Kidney (tissue), 14 donors: ENCODE measurements around the gene CHD9NB. TPM values are rescaled to one million over a fixed set of nuclear protein-coding genes. Genes with fewer than 3 reads are reported as not detected.
"Not testable (repeated sequence)": the region's sequence is repeated elsewhere in the genome, so short reads cannot be mapped to it uniquely, and the experiment has no call there.

Experiments used
- DNase-seq, 5 donors: peaks; one replicate each; pipeline ENCODE4 v3.0.0-alpha.2; 2013 to 2020
- FAIRE-seq: peaks from 2 replicates; lab custom pipeline; 2012; peaks lifted over from hg19 to GRCh38; lab: Jason Lieb, UNC
- H3K27ac ChIP-seq, 2 donors: one replicate each; pipeline ENCODE4 v1.7.0; 2013; ENCODE audit warnings: low read depth in 2 of 2, low read length in 2 of 2, inconsistent platforms in 1 of 2
- H3K27me3 ChIP-seq: one replicate; pipeline ENCODE4 v1.7.1; 2013; ENCODE audit warnings: low read length, inconsistent platforms; ENCODE audit not compliant: control insufficient read depth, insufficient read depth
- H3K36me3 ChIP-seq, 3 donors: one replicate each; pipeline versions ENCODE4 v1.7.0 to v1.7.1; 2013; ENCODE audit warnings: low read length in 3 of 3, control low read depth in 1 of 3, inconsistent platforms in 1 of 3; ENCODE audit not compliant: insufficient read depth in 3 of 3, control insufficient read depth in 2 of 3
- H3K4me1 ChIP-seq, 3 donors: one replicate each; pipeline versions ENCODE4 v1.7.0 to v1.7.1; 2013; ENCODE audit warnings: low read length in 3 of 3, inconsistent platforms in 1 of 3, low read depth in 1 of 3; ENCODE audit not compliant: control insufficient read depth in 2 of 3, insufficient read depth in 2 of 3
- H3K4me3 ChIP-seq, 3 donors: one replicate each; pipeline versions ENCODE4 v1.7.0 to v1.8.1; 2013; ENCODE audit warnings: low read length in 3 of 3, control low read depth in 1 of 3, inconsistent platforms in 1 of 3
- H3K9ac ChIP-seq, 3 donors: one replicate each; pipeline versions ENCODE4 v1.7.0 to v1.7.1; 2013; ENCODE audit warnings: low read length in 3 of 3, control low read depth in 1 of 3, inconsistent platforms in 1 of 3
- H3K9me3 ChIP-seq, 3 donors: one replicate each; pipeline versions ENCODE4 v1.7.0 to v1.7.1; 2013; ENCODE audit warnings: low read length in 3 of 3, control low read depth in 1 of 3, inconsistent platforms in 1 of 3; ENCODE audit not compliant: control insufficient read depth in 2 of 3, insufficient read depth in 1 of 3
- intact Hi-C: fragments of 100-400 bp; cut with DNase I; formaldehyde crosslinking; loops from one replicate; pipeline ENCODE4 v1.11.1; 2022
- polyA plus RNA-seq: library from polyadenylated mRNA; stranded (reverse); fragments of 350-450 nt; fragmentation: Illumina TruSeq; extraction: RNeasy Lipid Tissue Mini Kit (QIAGEN cat#74804); gene quantifications from one replicate; pipeline ENCODE4 v1.2.3, GENCODE V29; 2014; ENCODE audit warnings: low read depth, low replicate concordance; ENCODE audit not compliant: insufficient read depth
- total RNA-seq: library from RNA; stranded (reverse); fragmentation: NEBNext Ultra II Directional; extraction: Animal tissue kit (Norgen Biotek cat#: 25700); gene quantifications from one replicate; pipeline ENCODE4 v1.2.1, GENCODE V29; 2021
- TF ChIP-seq, protein P1 (sequence below): IDR thresholded peaks from 3 replicates; pipeline ENCODE4 v1.5.1; 2012; ENCODE audit warnings: mild to moderate bottlenecking, moderate library complexity, borderline replicate concordance; ENCODE audit not compliant: insufficient read depth; ENCODE audit errors: extremely low read depth
- donor health status: control.
- donor health status: control.
- donor health status: control.
- donor health status: control.
- donor health status: control.
- donor health status: DM: yes; HTN: yes; CAD: no.
- donor health status: Normal renal cell carcinoma (clear cell type).

The CHD9NB gene
- total and polyA plus RNA-seq, 2 donors from 2014 or later = 9.8 to 26.2 TPM

DNA sequence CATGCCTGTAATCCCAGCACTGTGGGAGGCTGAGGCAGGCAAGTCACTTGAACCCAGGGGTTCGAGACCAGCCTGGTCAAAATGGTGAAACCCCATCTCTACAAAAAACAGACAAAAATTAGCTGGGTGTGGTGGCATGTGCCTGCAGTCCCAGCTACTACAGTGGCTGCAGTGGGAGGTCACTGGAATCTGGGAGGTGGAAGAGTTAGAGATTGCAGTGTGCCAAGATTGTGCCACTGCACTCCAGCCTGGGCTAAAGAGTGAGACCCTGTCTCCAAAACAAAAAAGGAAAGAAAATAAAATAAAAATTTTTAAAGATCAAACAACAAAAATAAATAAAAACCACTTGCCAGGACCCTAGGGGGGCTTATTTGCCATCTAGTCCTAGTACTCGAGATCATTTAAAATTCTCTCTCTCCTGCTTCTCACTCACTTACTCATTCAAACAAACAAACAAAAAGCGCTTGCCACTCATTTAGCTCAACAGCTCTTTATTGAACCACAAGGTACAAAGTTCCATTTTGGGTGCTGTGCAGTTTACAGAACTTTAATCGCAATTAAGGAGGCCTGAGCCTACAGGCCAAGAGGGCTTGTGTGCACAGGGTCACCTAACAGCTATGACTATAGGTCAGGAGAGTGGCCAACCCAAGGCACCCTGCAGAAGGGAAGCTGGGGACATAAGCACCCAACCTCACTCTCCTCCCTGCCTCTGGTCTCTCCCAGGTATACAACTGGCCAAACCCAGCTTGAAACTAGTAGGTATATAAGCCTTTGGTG, 4.4 kb downstream of the CHD9NB start:
- no peaks in the 10 kb centered on the region for H3K36me3 ChIP-seq
- TF ChIP-seq, protein P1, sequence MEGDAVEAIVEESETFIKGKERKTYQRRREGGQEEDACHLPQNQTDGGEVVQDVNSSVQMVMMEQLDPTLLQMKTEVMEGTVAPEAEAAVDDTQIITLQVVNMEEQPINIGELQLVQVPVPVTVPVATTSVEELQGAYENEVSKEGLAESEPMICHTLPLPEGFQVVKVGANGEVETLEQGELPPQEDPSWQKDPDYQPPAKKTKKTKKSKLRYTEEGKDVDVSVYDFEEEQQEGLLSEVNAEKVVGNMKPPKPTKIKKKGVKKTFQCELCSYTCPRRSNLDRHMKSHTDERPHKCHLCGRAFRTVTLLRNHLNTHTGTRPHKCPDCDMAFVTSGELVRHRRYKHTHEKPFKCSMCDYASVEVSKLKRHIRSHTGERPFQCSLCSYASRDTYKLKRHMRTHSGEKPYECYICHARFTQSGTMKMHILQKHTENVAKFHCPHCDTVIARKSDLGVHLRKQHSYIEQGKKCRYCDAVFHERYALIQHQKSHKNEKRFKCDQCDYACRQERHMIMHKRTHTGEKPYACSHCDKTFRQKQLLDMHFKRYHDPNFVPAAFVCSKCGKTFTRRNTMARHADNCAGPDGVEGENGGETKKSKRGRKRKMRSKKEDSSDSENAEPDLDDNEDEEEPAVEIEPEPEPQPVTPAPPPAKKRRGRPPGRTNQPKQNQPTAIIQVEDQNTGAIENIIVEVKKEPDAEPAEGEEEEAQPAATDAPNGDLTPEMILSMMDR = no peak
- H3K4me1 ChIP-seq = peaks cover 0 to 20% (median 15%) of the 10 kb centered on the region in 3 donors
- FAIRE-seq (no peak), DNase-seq (no peak)
- peaks cover 0 to 5% (median 0%) of the 10 kb centered on the region in 3 donors for H3K9me3 ChIP-seq
- no peak overlapping the region for H3K4me3 ChIP-seq
- intact Hi-C loops = no loop called here
- H3K27ac ChIP-seq = no peak overlapping the region
- no peaks in the 10 kb centered on the region for H3K27me3 ChIP-seq
- no peak overlapping the region for H3K9ac ChIP-seq

DNA sequence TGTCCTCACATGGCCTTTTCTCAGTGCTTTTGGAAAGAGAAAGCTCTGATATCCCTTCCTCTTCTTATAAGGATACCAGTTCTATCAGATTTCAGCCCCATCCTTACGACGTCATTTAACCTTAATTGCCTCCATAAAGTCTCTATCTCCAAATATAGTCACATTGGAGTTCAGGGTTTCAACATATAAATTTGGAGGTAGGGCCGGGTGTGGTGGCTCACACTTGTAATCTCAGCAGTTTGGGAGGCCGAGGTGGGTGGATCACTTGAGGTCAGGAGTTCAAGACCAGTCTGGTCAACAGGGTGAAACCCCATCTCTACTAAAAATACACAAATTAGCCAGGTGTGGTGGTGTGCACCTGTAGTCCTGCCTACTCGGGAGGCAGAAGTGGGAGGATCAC, 5.2 kb downstream of the CHD9NB start:
- H3K27ac ChIP-seq, H3K9ac ChIP-seq, H3K36me3 ChIP-seq, H3K9me3 ChIP-seq, FAIRE-seq, DNase-seq, H3K27me3 ChIP-seq, H3K4me3 ChIP-seq, intact Hi-C loops: not testable (repeated sequence)
- peaks cover 0 to 23% (median 13%) of the 10 kb centered on the region in 3 donors for H3K4me1 ChIP-seq

DNA sequence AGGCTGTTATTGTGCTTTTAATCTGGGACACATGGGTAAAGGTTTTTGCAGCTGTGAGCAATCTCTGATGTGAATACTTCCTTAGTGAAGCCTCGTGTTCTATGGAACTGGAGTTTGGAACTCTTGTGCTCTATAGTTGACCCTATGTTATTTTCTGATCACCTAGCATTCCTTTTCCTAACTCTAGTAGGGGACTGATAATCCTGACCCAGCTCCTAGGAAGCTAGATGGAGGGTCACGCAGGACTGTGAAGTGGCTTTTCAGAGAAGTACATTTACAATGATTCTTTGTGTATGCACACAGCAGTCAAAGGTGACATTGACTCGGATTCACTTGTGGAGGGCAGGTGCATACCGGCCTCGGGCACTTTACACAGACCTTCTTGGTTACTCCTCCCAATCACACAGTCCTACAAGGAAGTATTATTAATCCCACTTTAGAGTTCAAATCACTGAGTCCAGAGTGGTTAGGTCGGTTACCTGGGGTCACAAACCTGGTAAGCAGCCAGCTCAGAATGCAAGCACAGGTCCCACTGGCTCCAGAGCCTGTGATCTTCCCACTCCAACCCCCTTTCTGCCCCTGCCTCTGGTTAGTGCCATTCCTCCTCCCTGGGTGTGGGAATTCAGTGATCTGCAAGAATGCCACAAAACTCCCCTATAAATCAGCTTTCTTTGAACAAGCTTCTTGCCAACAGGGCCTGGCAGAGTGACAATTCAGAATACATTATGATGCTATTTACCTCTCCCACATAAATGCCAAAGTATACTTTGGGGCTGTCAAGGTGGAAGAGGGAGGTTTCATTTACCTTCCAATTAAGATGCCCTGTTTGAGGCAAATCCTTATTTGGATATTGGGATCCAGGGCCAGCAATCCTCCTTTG, 7.1 kb downstream of the CHD9NB start:
- Histone ChIP-seq H3K4me3 (no peak overlapping the region), H3K36me3 (no peaks in the 10 kb centered on the region), H3K27me3 (no peaks in the 10 kb centered on the region), H3K4me1 (peaks cover 3 to 33% (median 21%) of the 10 kb centered on the region in 3 donors), H3K9me3 (peaks cover 0 to 5% (median 0%) of the 10 kb centered on the region in 3 donors), H3K9ac (peak overlapping the region in 1 of 3 donors; percentile 53), H3K27ac (peak overlapping the region; percentile 23 to 74)
- TF ChIP-seq, protein P1 = no peak
- DNase-seq = peak in 1 of 5 donors; percentile 43
- intact Hi-C loops = no loop called here
- FAIRE-seq = no peak
